ENCODE data around the gene NUDT16L1.

DNA sequence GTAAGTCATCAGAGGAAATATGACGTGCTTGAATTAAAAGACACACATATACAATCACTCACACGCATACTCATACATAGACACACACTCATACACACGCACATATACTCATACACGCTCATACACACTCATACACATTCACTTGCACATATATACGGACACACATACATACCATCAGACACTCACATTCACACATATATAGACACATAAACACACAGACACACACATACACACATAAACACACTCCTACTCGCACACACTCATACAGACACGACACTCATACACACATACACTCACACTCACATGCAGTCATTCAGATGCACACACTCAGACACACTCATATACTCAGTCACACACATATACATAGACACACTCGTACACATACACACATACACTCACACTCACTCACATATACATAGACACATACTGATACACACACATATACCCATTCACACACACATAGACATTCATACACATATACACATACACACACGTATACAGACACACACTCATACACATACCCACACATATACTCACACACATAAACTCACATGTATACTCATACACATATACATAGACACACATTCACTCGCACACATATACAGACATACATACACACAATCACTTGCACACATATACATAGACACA is 24.9 kb upstream of the NUDT16L1 start:
- TF ChIP-seq GABPA (IDR thresholded peaks at IDR 0.05; ENCODE audit: low read depth) (no peak), EP300 (IDR thresholded peaks at IDR 0.05; ENCODE audit: borderline replicate concordance in 1 of 2, low read depth in 1 of 2, low read length in 1 of 2) (no peak), SIN3A (IDR thresholded peaks at IDR 0.05; ENCODE audit: borderline replicate concordance, low read depth, low read length) (no peak), RAD21 (IDR thresholded peaks at IDR 0.05; ENCODE audit: low read length) (no peak), TCF12 (IDR thresholded peaks at IDR 0.05) (no peak), FOXM1 (IDR thresholded peaks at IDR 0.05; ENCODE audit: low read depth) (no peak), YY1 (IDR thresholded peaks at IDR 0.05; ENCODE audit: low read depth) (no peak), TAF1 (IDR thresholded peaks at IDR 0.05; ENCODE audit: borderline replicate concordance, low read depth, low read length) (no peak), SMC3 (IDR thresholded peaks at IDR 0.05; ENCODE audit: low read depth, low read length) (no peak), RFX5 (IDR thresholded peaks at IDR 0.05; ENCODE audit: low read length) (no peak), JUND (IDR thresholded peaks at IDR 0.05) (no peak)
- TF ChIP-seq, protein P1, sequence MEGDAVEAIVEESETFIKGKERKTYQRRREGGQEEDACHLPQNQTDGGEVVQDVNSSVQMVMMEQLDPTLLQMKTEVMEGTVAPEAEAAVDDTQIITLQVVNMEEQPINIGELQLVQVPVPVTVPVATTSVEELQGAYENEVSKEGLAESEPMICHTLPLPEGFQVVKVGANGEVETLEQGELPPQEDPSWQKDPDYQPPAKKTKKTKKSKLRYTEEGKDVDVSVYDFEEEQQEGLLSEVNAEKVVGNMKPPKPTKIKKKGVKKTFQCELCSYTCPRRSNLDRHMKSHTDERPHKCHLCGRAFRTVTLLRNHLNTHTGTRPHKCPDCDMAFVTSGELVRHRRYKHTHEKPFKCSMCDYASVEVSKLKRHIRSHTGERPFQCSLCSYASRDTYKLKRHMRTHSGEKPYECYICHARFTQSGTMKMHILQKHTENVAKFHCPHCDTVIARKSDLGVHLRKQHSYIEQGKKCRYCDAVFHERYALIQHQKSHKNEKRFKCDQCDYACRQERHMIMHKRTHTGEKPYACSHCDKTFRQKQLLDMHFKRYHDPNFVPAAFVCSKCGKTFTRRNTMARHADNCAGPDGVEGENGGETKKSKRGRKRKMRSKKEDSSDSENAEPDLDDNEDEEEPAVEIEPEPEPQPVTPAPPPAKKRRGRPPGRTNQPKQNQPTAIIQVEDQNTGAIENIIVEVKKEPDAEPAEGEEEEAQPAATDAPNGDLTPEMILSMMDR (IDR thresholded peaks at IDR 0.05) = no peak
- TF ChIP-seq, protein P2, sequence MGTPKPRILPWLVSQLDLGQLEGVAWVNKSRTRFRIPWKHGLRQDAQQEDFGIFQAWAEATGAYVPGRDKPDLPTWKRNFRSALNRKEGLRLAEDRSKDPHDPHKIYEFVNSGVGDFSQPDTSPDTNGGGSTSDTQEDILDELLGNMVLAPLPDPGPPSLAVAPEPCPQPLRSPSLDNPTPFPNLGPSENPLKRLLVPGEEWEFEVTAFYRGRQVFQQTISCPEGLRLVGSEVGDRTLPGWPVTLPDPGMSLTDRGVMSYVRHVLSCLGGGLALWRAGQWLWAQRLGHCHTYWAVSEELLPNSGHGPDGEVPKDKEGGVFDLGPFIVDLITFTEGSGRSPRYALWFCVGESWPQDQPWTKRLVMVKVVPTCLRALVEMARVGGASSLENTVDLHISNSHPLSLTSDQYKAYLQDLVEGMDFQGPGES (IDR thresholded peaks at IDR 0.05; ENCODE audit: low read depth, low read length) = no peak
